GM12865 (cell line): ENCODE measurements around the gene SLC41A3.

ENCODE experiments used
- DNase-seq: peaks from one replicate; pipeline ENCODE4 v3.0.0; 2010; ENCODE audit warnings: low read depth
- H3K4me3 ChIP-seq: 2 replicates; pipeline ENCODE4 v1.5.1; 2011; ENCODE audit warnings: mild to moderate bottlenecking, low read depth, low read length, control low read depth
- CTCF ChIP-seq: IDR thresholded peaks from 2 replicates; pipeline ENCODE4 v1.5.1; 2011; ENCODE audit warnings: low read length, control low read depth, low read depth, inconsistent platforms; ENCODE audit not compliant: insufficient read depth; ENCODE audit errors: missing control alignments

The SLC41A3 gene

GRCh38 chr3:126053949-126054569 lies 29.9 kb downstream of the SLC41A3 start:
- no peak for TF ChIP-seq CTCF
- H3K4me3 ChIP-seq = no peak overlapping the region
- no peak for DNase-seq

GRCh38 chr3:126053513-126053912 lies 30.4 kb downstream of the SLC41A3 start:
- DNase-seq = no peak
- no peak for TF ChIP-seq CTCF
- H3K4me3 ChIP-seq = no peak overlapping the region

GRCh38 chr3:126052196-126053058 lies 31.5 kb downstream of the SLC41A3 start:
- H3K4me3 ChIP-seq = no peak overlapping the region
- DNase-seq = peak; percentile 7
- TF ChIP-seq CTCF = no peak

GRCh38 chr3:126051741-126052140 lies 32.2 kb downstream of the SLC41A3 start:
- no peak for DNase-seq
- no peak overlapping the region for H3K4me3 ChIP-seq
- no peak for TF ChIP-seq CTCF

GRCh38 chr3:126051234-126051633 lies 32.7 kb downstream of the SLC41A3 start:
- no peak overlapping the region for H3K4me3 ChIP-seq
- TF ChIP-seq CTCF = no peak
- no peak for DNase-seq

GRCh38 chr3:126050626-126051025 lies 33.3 kb downstream of the SLC41A3 start:
- H3K4me3 ChIP-seq = no peak overlapping the region
- no peak for DNase-seq
- no peak for TF ChIP-seq CTCF
